H1 (cell line): ENCODE data around the gene UBE2O.

Source experiments
- EZH2 ChIP-seq: fragments of 200-600 bp; sonication (generic); IDR thresholded peaks from 2 replicates; pipeline ENCODE4 v1.7.1; 2012; ENCODE audit warnings: low read depth, mild to moderate bottlenecking, moderate library complexity, low read length, inconsistent platforms; ENCODE audit not compliant: severe bottlenecking
- FOSL1 ChIP-seq: IDR thresholded peaks from 2 replicates; pipeline ENCODE4 v1.6.1; 2011; ENCODE audit warnings: mild to moderate bottlenecking, low read depth, low read length, moderate library complexity; ENCODE audit not compliant: insufficient read depth
- HDAC2 ChIP-seq, 2 experiments: fragments of 300-600 bp in 1 of 2; sonication (generic) in 1 of 2; IDR thresholded peaks; 2 replicates each; pipeline ENCODE4 v1.6.1; 2011 to 2012; ENCODE audit warnings: low read depth in 2 of 2, low read length in 2 of 2, mild to moderate bottlenecking in 2 of 2, moderate library complexity in 2 of 2, borderline replicate concordance in 1 of 2, inconsistent platforms in 1 of 2
- JUN ChIP-seq: IDR thresholded peaks from 2 replicates; pipeline ENCODE4 v1.6.1; 2011; ENCODE audit warnings: low read depth, mild to moderate bottlenecking, improper control_type of control experiment, low read length
- POLR2A ChIP-seq, 2 experiments: IDR thresholded peaks; 1 replicate in 1 of 2; 2 replicates in 1 of 2; pipeline ENCODE4 v1.6.1; 2011; ENCODE audit warnings: low read depth in 2 of 2, low read length in 2 of 2, mild to moderate bottlenecking in 2 of 2; ENCODE audit errors: control extremely low read depth in 1 of 2
- POLR2AphosphoS5 ChIP-seq: IDR thresholded peaks from 2 replicates; pipeline ENCODE4 v1.6.1; 2011; ENCODE audit warnings: low read depth, low read length
- RFX5 ChIP-seq: IDR thresholded peaks from 2 replicates; pipeline ENCODE4 v1.6.1; 2011; ENCODE audit warnings: low read depth, low read length, improper control_type of control experiment, borderline replicate concordance
- SAP30 ChIP-seq: fragments of 300-600 bp; sonication (generic); IDR thresholded peaks from 2 replicates; pipeline ENCODE4 v1.7.1; 2012; ENCODE audit warnings: low read length, moderate library complexity, mild to moderate bottlenecking, inconsistent platforms; ENCODE audit not compliant: insufficient read depth, insufficient replicate concordance
- SP1 ChIP-seq: IDR thresholded peaks from 2 replicates; pipeline ENCODE4 v1.6.1; 2011; ENCODE audit warnings: low read depth, low read length
- SP4 ChIP-seq: IDR thresholded peaks from 2 replicates; pipeline ENCODE4 v1.6.1; 2012; ENCODE audit warnings: low read length, inconsistent platforms
- SRF ChIP-seq: IDR thresholded peaks from 2 replicates; pipeline ENCODE4 v1.6.1; 2011; ENCODE audit warnings: mild to moderate bottlenecking, low read depth, low read length, moderate library complexity
- TF ChIP-seq, protein P1 (sequence below): IDR thresholded peaks from 2 replicates; pipeline ENCODE4 v1.6.1; 2012; ENCODE audit warnings: inconsistent platforms
- TF ChIP-seq, protein P2 (sequence below), 3 experiments: IDR thresholded peaks; 1 replicate in 2 of 3; 2 replicates in 1 of 3; pipeline versions ENCODE4 v1.5.1 to v1.6.1; 2011; ENCODE audit warnings: low read length in 3 of 3, mild to moderate bottlenecking in 3 of 3, inconsistent platforms in 2 of 3, low read depth in 1 of 3, moderate library complexity in 1 of 3; ENCODE audit not compliant: insufficient read depth in 1 of 3; ENCODE audit errors: control extremely low read depth in 1 of 3
- TF ChIP-seq, protein P3 (sequence below): IDR thresholded peaks from 2 replicates; pipeline ENCODE4 v1.6.1; 2011; ENCODE audit warnings: low read length, improper control_type of control experiment

DNA sequence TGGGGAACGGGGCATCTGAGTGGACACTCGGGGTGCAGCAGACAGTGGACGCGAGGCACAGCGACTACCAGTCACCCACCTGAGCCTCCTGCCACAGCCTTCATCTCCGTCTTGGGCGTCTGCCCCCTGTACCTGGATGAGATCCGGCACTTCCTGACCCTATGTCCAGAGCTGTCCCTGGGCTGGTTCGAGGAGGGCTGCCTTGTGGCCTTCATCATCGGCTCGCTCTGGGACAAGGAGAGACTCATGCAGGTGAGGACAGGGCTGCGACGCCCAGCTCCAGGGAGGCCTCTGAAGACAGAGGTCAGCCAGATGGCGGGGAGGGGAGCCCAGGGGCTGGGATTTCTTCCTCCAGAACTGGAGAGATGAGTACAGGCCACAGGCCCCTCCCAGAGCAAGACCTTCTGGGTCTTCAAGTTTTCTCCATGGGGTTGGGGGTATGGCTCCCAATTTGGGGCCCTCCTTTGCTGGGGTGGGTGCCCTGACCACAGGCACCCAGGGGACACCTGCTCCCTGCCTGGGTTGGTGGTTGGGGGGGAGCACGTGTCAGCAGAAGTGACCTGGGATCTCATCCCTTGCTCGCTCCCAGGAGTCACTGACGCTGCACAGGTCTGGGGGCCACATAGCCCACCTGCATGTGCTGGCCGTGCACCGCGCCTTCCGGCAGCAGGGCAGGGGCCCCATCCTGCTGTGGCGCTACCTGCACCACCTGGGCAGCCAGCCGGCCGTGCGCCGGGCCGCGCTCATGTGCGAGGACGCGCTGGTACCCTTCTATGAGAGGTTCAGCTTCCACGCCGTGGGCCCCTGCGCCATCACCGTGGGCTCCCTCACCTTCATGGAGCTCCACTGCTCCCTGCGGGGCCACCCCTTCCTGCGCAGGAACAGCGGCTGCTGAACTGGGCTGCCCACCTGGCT lies 16.4 kb upstream of the UBE2O start:
- no peak for TF ChIP-seq FOSL1
- TF ChIP-seq SAP30: no peak
- TF ChIP-seq, protein P1, sequence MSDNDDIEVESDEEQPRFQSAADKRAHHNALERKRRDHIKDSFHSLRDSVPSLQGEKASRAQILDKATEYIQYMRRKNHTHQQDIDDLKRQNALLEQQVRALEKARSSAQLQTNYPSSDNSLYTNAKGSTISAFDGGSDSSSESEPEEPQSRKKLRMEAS: no peak
- TF ChIP-seq HDAC2 (IDR thresholded peaks at IDR 0.05; ENCODE audit: borderline replicate concordance in 1 of 2, low read depth in 2 of 2, low read length in 2 of 2): no peak
- TF ChIP-seq, protein P2, sequence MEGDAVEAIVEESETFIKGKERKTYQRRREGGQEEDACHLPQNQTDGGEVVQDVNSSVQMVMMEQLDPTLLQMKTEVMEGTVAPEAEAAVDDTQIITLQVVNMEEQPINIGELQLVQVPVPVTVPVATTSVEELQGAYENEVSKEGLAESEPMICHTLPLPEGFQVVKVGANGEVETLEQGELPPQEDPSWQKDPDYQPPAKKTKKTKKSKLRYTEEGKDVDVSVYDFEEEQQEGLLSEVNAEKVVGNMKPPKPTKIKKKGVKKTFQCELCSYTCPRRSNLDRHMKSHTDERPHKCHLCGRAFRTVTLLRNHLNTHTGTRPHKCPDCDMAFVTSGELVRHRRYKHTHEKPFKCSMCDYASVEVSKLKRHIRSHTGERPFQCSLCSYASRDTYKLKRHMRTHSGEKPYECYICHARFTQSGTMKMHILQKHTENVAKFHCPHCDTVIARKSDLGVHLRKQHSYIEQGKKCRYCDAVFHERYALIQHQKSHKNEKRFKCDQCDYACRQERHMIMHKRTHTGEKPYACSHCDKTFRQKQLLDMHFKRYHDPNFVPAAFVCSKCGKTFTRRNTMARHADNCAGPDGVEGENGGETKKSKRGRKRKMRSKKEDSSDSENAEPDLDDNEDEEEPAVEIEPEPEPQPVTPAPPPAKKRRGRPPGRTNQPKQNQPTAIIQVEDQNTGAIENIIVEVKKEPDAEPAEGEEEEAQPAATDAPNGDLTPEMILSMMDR (IDR thresholded peaks at IDR 0.05; ENCODE audit: control extremely low read depth in 1 of 3, insufficient read depth in 1 of 3, low read depth in 1 of 3, low read length in 3 of 3): no peak
- no peak for TF ChIP-seq SRF
- TF ChIP-seq POLR2A (IDR thresholded peaks at IDR 0.05; ENCODE audit: control extremely low read depth in 1 of 2, low read depth in 2 of 2, low read length in 2 of 2): no peak
- TF ChIP-seq SP4: no peak
- no peak for TF ChIP-seq EZH2
- TF ChIP-seq RFX5: no peak
- TF ChIP-seq JUN: no peak
- TF ChIP-seq, protein P3, sequence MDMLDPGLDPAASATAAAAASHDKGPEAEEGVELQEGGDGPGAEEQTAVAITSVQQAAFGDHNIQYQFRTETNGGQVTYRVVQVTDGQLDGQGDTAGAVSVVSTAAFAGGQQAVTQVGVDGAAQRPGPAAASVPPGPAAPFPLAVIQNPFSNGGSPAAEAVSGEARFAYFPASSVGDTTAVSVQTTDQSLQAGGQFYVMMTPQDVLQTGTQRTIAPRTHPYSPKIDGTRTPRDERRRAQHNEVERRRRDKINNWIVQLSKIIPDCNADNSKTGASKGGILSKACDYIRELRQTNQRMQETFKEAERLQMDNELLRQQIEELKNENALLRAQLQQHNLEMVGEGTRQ: no peak
- no peak for TF ChIP-seq SP1
- no peak for TF ChIP-seq POLR2AphosphoS5
